AG09309 (cell line): Measurements from ENCODE around the gene SOCS1.

Experiments used
- DNase-seq: peaks from one replicate; pipeline ENCODE4 v3.0.0-alpha.2; 2010; ENCODE audit warnings: low read depth
- H3K4me3 ChIP-seq: 2 replicates; pipeline ENCODE4 v1.5.1; 2011; ENCODE audit warnings: mild to moderate bottlenecking, low read depth, low read length, moderate library complexity; ENCODE audit not compliant: control insufficient read depth
- CTCF ChIP-seq: IDR thresholded peaks from 2 replicates; pipeline ENCODE4 v1.5.1; 2011; ENCODE audit warnings: mild to moderate bottlenecking, low read depth, low read length, inconsistent platforms; ENCODE audit not compliant: insufficient read depth, control insufficient read depth; ENCODE audit errors: missing control alignments

The SOCS1 gene

GRCh38 chr16:11276143-11276895, 20.3 kb upstream of the SOCS1 start, which contains the start of gene PRM2:
Gene PRM2, minus strand, starts transcription at chr16:11276480. Its CDS starts 110 bp downstream, at chr16:11276370.
- DNase-seq = no peak
- H3K4me3 ChIP-seq = no peak within 1 kb of the TSS
- TF ChIP-seq CTCF = no peak

- no peak for DNase-seq
- H3K4me3 ChIP-seq = no peak overlapping the region
- TF ChIP-seq CTCF = no peak
These were observed 19.0 kb upstream of the SOCS1 start for GRCh38 chr16:11274964-11275363.

GRCh38 chr16:11273721-11274324, 17.8 kb upstream of the SOCS1 start:
- TF ChIP-seq CTCF = no peak
- H3K4me3 ChIP-seq = no peak overlapping the region
- no peak for DNase-seq

- no peak within 1 kb of the TSS for H3K4me3 ChIP-seq
- DNase-seq = no peak
- TF ChIP-seq CTCF = no peak
These were observed 17.1 kb upstream of the SOCS1 start, which contains the start of gene PRM3 for GRCh38 chr16:11272921-11273720. Gene PRM3, minus strand, starts transcription at chr16:11273629. Its CDS starts 34 bp downstream, at chr16:11273595.

GRCh38 chr16:11272484-11272883, 16.5 kb upstream of the SOCS1 start:
- no peak for TF ChIP-seq CTCF
- no peak for DNase-seq
- H3K4me3 ChIP-seq = no peak overlapping the region

- no peak for TF ChIP-seq CTCF
- no peak overlapping the region for H3K4me3 ChIP-seq
- no peak for DNase-seq
These were observed 15.6 kb upstream of the SOCS1 start for GRCh38 chr16:11271610-11272009.
